WTC11 (cell line): Measurements from ENCODE around the gene CCDC88A.

Experiments used
- E2F4 ChIP-seq: sonication (generic); formaldehyde crosslinking; IDR thresholded peaks from 2 replicates; pipeline ENCODE4 v1.8.1; 2022; ENCODE audit warnings: low read depth, mild to moderate bottlenecking, moderate library complexity, missing genetic modification reagents, borderline replicate concordance
- GABPB1 ChIP-seq: sonication (generic); formaldehyde crosslinking; IDR thresholded peaks from 2 replicates; pipeline ENCODE4 v1.8.1; 2023; ENCODE audit warnings: mild to moderate bottlenecking, missing genetic modification reagents
- GRHL2 ChIP-seq: fragments of 250-450 bp; sonication (Bioruptor Pico); IDR thresholded peaks from 2 replicates; pipeline ENCODE4 v1.8.0; 2022; ENCODE audit warnings: mild to moderate bottlenecking, moderate library complexity; ENCODE audit not compliant: insufficient replicate concordance, severe bottlenecking
- JUN ChIP-seq: sonication (generic); formaldehyde crosslinking; IDR thresholded peaks from 2 replicates; pipeline ENCODE4 v1.8.0; 2023; ENCODE audit warnings: mild to moderate bottlenecking, missing genetic modification reagents
- NFE2L1 ChIP-seq: sonication (generic); formaldehyde crosslinking; IDR thresholded peaks from 2 replicates; pipeline ENCODE4 v1.8.1; 2023; ENCODE audit warnings: missing genetic modification reagents
- SMAD3 ChIP-seq: sonication (generic); formaldehyde crosslinking; IDR thresholded peaks from 2 replicates; pipeline ENCODE4 v1.8.0; 2022; ENCODE audit warnings: missing genetic modification reagents, mild to moderate bottlenecking, borderline replicate concordance
- TEAD4 ChIP-seq: sonication (generic); formaldehyde crosslinking; IDR thresholded peaks from 2 replicates; pipeline ENCODE4 v1.8.0; 2022; ENCODE audit warnings: mild to moderate bottlenecking, missing genetic modification reagents
- ZBTB21 ChIP-seq: sonication (generic); formaldehyde crosslinking; IDR thresholded peaks from 2 replicates; pipeline ENCODE4 v1.8.1; 2023; ENCODE audit warnings: mild to moderate bottlenecking, missing genetic modification reagents, borderline replicate concordance
- ZNF121 ChIP-seq: sonication (generic); formaldehyde crosslinking; IDR thresholded peaks from 2 replicates; pipeline ENCODE4 v1.8.0; 2023; ENCODE audit warnings: missing genetic modification reagents
- ZNF263 ChIP-seq: sonication (generic); formaldehyde crosslinking; IDR thresholded peaks from 2 replicates; pipeline ENCODE4 v1.8.1; 2022; ENCODE audit warnings: low read depth, mild to moderate bottlenecking, moderate library complexity, missing genetic modification reagents
- TF ChIP-seq, protein P1 (sequence below): fragments of 200-600 bp; IDR thresholded peaks from 2 replicates; pipeline ENCODE4 v1.8.0; 2022; ENCODE audit warnings: antibody characterized with exemption
- TF ChIP-seq, protein P2 (sequence below): sonication (generic); formaldehyde crosslinking; IDR thresholded peaks from 2 replicates; pipeline ENCODE4 v1.8.0; 2022; ENCODE audit warnings: mild to moderate bottlenecking, missing genetic modification reagents
- TF ChIP-seq, protein P3 (sequence below): sonication (generic); formaldehyde crosslinking; IDR thresholded peaks from 2 replicates; pipeline ENCODE4 v1.8.0; 2023; ENCODE audit warnings: missing genetic modification reagents

GRCh38 chr2:55301277-55301676 is 118.4 kb downstream of the CCDC88A start:
- no peak for TF ChIP-seq SMAD3 (CRISPR knock-in tag)
- TF ChIP-seq ZBTB21 (CRISPR knock-in tag) = no peak
- TF ChIP-seq, protein P1, sequence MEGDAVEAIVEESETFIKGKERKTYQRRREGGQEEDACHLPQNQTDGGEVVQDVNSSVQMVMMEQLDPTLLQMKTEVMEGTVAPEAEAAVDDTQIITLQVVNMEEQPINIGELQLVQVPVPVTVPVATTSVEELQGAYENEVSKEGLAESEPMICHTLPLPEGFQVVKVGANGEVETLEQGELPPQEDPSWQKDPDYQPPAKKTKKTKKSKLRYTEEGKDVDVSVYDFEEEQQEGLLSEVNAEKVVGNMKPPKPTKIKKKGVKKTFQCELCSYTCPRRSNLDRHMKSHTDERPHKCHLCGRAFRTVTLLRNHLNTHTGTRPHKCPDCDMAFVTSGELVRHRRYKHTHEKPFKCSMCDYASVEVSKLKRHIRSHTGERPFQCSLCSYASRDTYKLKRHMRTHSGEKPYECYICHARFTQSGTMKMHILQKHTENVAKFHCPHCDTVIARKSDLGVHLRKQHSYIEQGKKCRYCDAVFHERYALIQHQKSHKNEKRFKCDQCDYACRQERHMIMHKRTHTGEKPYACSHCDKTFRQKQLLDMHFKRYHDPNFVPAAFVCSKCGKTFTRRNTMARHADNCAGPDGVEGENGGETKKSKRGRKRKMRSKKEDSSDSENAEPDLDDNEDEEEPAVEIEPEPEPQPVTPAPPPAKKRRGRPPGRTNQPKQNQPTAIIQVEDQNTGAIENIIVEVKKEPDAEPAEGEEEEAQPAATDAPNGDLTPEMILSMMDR = no peak
- TF ChIP-seq GRHL2 = no peak
- no peak for TF ChIP-seq E2F4
- no peak for TF ChIP-seq TEAD4
- TF ChIP-seq JUN = no peak
- no peak for TF ChIP-seq GABPB1 (CRISPR knock-in tag)
- TF ChIP-seq ZNF121 = no peak
- TF ChIP-seq NFE2L1 (CRISPR knock-in tag) = no peak
- TF ChIP-seq, protein P2, sequence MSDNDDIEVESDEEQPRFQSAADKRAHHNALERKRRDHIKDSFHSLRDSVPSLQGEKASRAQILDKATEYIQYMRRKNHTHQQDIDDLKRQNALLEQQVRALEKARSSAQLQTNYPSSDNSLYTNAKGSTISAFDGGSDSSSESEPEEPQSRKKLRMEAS (CRISPR knock-in tag) = no peak
- TF ChIP-seq, protein P3, sequence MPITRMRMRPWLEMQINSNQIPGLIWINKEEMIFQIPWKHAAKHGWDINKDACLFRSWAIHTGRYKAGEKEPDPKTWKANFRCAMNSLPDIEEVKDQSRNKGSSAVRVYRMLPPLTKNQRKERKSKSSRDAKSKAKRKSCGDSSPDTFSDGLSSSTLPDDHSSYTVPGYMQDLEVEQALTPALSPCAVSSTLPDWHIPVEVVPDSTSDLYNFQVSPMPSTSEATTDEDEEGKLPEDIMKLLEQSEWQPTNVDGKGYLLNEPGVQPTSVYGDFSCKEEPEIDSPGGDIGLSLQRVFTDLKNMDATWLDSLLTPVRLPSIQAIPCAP (CRISPR knock-in tag) = no peak
- TF ChIP-seq ZNF263 (CRISPR knock-in tag) = no peak
